HG02798 (cell line): ENCODE data around the gene BPTF.
A peak's percentile ranks its signal among the peaks of the same experiment; 100 is the strongest.
"Not testable (repeated sequence)": the region's sequence is repeated elsewhere in the genome, so short reads cannot be mapped to it uniquely, and the experiment has no call there.

ENCODE experiments used
- ATAC-seq: cut with Tn5 transposase; IDR thresholded peaks from one replicate; pipeline ENCODE4 v1.9.1; 2021; ENCODE audit warnings: mild to moderate bottlenecking; ENCODE audit not compliant: unreplicated experiment, poor library complexity

The BPTF gene

GRCh38 chr17:67824735-67825626 is at the start of gene BPTF:
Gene BPTF (plus strand): TSS chr17:67825503. CDS start chr17:67825725, 222 bp downstream.
- peak; percentile 89 for ATAC-seq

- ATAC-seq, result no peak
Measured at GRCh38 chr17:67779098-67779672, 46.1 kb upstream of the BPTF start.

GRCh38 chr17:67784364-67785121 is 40.8 kb upstream of the BPTF start:
- ATAC-seq, result no peak

- no peak for ATAC-seq
Measured at GRCh38 chr17:67785122-67785477, 40.2 kb upstream of the BPTF start.

GRCh38 chr17:67785504-67785903 is 39.8 kb upstream of the BPTF start:
- ATAC-seq, result no peak

- peak; percentile 82 for ATAC-seq
Measured at GRCh38 chr17:67800495-67800928, 24.8 kb upstream of the BPTF start.

- ATAC-seq, result no peak
Measured at GRCh38 chr17:67801626-67802175, 23.6 kb upstream of the BPTF start.

- ATAC-seq, result no peak
Measured at GRCh38 chr17:67810464-67810863, 14.8 kb upstream of the BPTF start.

GRCh38 chr17:67812380-67812779 is 12.9 kb upstream of the BPTF start:
- ATAC-seq, result not testable (repeated sequence)

- ATAC-seq, result no peak
Measured at GRCh38 chr17:67813803-67814180, 11.5 kb upstream of the BPTF start.

GRCh38 chr17:67818110-67819002 is 6.9 kb upstream of the BPTF start:
- ATAC-seq, result peak; percentile 65

GRCh38 chr17:67819722-67820121 is 5.6 kb upstream of the BPTF start:
- ATAC-seq, result no peak

- ATAC-seq, result no peak
Measured at GRCh38 chr17:67821871-67822367, 3.4 kb upstream of the BPTF start.

- ATAC-seq, result peak; percentile 47
Measured at GRCh38 chr17:67825627-67826601, 611 bp downstream of the BPTF start.

GRCh38 chr17:67829331-67829730 is 4.0 kb downstream of the BPTF start:
- ATAC-seq, result no peak

GRCh38 chr17:67830440-67830839 is 5.1 kb downstream of the BPTF start:
- no peak for ATAC-seq

- ATAC-seq, result no peak
Measured at GRCh38 chr17:67831268-67831667, 6.0 kb downstream of the BPTF start.

GRCh38 chr17:67833134-67833533 is 7.8 kb downstream of the BPTF start:
- ATAC-seq, result no peak
